ENCODE measurements around the gene ZNF683.

ZNF683 gene

GRCh38 chr1:26373789-26374188, 1.2 kb upstream of the ZNF683 start:
- no peak for TF ChIP-seq CTCF (IDR thresholded peaks at IDR 0.05; ENCODE audit: borderline replicate concordance, control extremely low read depth, extremely low read depth, insufficient read depth, missing control alignments)
- no peak for DNase-seq (ENCODE audit: low spot score)
- in situ Hi-C loops (cut with MboI; ENCODE audit: low sequenced_read_pairs, unreplicated experiment): no loop called here

GRCh38 chr1:26373281-26373680, 731 bp upstream of the ZNF683 start:
- in situ Hi-C loops (cut with MboI; ENCODE audit: low sequenced_read_pairs, unreplicated experiment): no loop called here
- no peak for DNase-seq (ENCODE audit: low spot score)
- no peak for TF ChIP-seq CTCF (IDR thresholded peaks at IDR 0.05; ENCODE audit: borderline replicate concordance, control extremely low read depth, extremely low read depth, insufficient read depth, missing control alignments)

GRCh38 chr1:26372039-26372438, 511 bp downstream of the ZNF683 start:
- DNase-seq (ENCODE audit: low spot score): no peak
- in situ Hi-C loops (cut with MboI; ENCODE audit: low sequenced_read_pairs, unreplicated experiment): no loop called here
- no peak for TF ChIP-seq CTCF (IDR thresholded peaks at IDR 0.05; ENCODE audit: borderline replicate concordance, control extremely low read depth, extremely low read depth, insufficient read depth, missing control alignments)

- no peak for DNase-seq (ENCODE audit: low spot score)
- no peak for TF ChIP-seq CTCF (IDR thresholded peaks at IDR 0.05; ENCODE audit: borderline replicate concordance, control extremely low read depth, extremely low read depth, insufficient read depth, missing control alignments)
- in situ Hi-C loops (cut with MboI; ENCODE audit: low sequenced_read_pairs, unreplicated experiment): no loop called here
Measured at GRCh38 chr1:26370591-26371382, 1.8 kb downstream of the ZNF683 start.

GRCh38 chr1:26368486-26368885, 4.1 kb downstream of the ZNF683 start:
- in situ Hi-C loops (cut with MboI; ENCODE audit: low sequenced_read_pairs, unreplicated experiment): no loop called here
- no peak for TF ChIP-seq CTCF (IDR thresholded peaks at IDR 0.05; ENCODE audit: borderline replicate concordance, control extremely low read depth, extremely low read depth, insufficient read depth, missing control alignments)
- no peak for DNase-seq (ENCODE audit: low spot score)

- DNase-seq (ENCODE audit: low spot score): no peak
- in situ Hi-C loops (cut with MboI; ENCODE audit: low sequenced_read_pairs, unreplicated experiment): no loop called here
- no peak for TF ChIP-seq CTCF (IDR thresholded peaks at IDR 0.05; ENCODE audit: borderline replicate concordance, control extremely low read depth, extremely low read depth, insufficient read depth, missing control alignments)
Measured at GRCh38 chr1:26368006-26368405, 4.5 kb downstream of the ZNF683 start.

Data from GM13976 (cell line).